Measurements from ENCODE around the gene SS18L1. TPM values are rescaled to one million over a fixed set of nuclear protein-coding genes. Genes with fewer than 3 reads are reported as not detected.

The SS18L1 gene
- total RNA-seq, 1 donor, result 8.9 TPM

DNA sequence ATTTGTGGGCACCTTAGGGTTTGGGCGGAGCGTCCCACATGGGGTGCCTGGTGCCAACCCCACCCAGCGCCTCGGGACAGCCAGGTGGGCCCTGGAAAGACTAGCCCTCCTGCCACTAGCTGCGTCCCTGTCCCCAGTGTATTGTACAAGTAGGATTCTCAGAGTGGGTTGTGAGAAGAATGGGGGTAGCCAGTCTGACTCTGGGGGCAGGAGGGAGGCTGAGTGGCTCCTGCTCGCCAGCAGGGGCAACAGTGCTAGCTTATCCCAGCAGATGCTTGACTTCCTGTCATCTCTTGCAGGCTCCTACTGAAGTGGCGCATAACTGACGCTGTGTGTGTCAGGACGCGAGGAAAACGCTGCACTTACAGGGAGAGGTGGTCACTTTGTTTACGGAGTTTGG is 9.7 kb upstream of the SS18L1 start:
- no peak for DNase-seq (ENCODE audit: low read depth)
- H3K4me3 ChIP-seq (ENCODE audit: low read depth, low read length), result no peak overlapping the region
- TF ChIP-seq, protein P1, sequence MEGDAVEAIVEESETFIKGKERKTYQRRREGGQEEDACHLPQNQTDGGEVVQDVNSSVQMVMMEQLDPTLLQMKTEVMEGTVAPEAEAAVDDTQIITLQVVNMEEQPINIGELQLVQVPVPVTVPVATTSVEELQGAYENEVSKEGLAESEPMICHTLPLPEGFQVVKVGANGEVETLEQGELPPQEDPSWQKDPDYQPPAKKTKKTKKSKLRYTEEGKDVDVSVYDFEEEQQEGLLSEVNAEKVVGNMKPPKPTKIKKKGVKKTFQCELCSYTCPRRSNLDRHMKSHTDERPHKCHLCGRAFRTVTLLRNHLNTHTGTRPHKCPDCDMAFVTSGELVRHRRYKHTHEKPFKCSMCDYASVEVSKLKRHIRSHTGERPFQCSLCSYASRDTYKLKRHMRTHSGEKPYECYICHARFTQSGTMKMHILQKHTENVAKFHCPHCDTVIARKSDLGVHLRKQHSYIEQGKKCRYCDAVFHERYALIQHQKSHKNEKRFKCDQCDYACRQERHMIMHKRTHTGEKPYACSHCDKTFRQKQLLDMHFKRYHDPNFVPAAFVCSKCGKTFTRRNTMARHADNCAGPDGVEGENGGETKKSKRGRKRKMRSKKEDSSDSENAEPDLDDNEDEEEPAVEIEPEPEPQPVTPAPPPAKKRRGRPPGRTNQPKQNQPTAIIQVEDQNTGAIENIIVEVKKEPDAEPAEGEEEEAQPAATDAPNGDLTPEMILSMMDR (IDR thresholded peaks at IDR 0.05; ENCODE audit: insufficient read depth, low read length), result peak; percentile 1

DNA sequence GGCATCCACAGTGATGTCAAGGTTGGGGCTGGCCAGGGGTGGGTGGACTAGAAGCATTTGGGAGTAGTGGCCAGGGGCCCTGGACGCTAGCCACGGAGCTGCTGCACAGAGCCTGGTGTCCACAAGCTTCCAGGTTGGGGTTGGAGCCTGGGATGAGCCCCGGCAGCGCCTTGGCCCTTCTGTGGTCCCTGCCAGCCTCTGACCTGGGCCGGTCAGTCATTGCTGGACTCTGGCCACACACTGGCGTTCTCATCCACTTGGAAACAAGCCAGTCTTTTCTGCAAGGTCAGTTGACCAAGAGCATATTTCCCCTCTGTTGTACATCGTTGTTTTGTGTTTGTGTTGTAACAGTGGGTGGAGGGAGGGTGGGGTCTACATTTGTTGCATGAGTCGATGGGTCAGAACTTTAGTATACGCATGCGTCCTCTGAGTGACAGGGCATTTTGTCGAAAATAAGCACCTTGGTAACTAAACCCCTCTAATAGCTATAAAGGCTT is 8.8 kb upstream of the SS18L1 start:
- TF ChIP-seq, protein P1 (IDR thresholded peaks at IDR 0.05; ENCODE audit: insufficient read depth, low read length), result no peak
- DNase-seq (ENCODE audit: low read depth), result peak; percentile 60
- no peak overlapping the region for H3K4me3 ChIP-seq (ENCODE audit: low read depth, low read length)

DNA sequence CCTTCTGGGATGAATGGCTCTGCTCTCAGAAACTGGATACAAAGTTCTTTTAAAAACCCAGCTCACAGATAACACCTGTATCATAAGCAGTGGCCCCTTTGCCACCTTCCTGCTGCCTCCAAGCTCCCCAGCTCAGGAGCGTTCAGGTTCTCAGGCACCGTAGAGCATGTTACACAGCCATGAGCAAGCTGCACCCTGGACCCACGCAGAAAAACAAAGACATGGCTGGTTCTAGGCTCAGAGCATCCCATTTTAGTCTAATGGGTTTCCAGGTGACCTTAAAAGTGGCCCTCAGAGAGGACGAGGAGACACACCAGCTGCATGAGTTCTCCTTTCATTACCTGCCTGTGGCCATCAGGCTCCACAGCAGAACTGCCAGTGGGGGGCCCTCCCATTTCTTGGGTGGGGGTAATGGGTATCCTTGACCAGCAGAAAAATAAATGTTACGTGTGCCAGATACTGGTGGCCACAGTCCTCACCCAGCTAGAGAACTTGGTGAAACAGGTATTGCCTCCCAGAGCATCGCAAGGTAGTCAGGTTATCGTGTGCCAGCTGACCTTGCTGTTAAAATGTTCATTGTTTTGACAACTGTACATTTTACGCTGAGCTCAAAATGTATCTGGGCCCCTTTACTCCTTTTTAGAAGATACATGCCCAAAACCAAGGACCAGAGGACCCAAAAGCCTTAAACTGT is 7.8 kb upstream of the SS18L1 start:
- TF ChIP-seq, protein P1 (IDR thresholded peaks at IDR 0.05; ENCODE audit: insufficient read depth, low read length), result no peak
- DNase-seq (ENCODE audit: low read depth), result no peak

DNA sequence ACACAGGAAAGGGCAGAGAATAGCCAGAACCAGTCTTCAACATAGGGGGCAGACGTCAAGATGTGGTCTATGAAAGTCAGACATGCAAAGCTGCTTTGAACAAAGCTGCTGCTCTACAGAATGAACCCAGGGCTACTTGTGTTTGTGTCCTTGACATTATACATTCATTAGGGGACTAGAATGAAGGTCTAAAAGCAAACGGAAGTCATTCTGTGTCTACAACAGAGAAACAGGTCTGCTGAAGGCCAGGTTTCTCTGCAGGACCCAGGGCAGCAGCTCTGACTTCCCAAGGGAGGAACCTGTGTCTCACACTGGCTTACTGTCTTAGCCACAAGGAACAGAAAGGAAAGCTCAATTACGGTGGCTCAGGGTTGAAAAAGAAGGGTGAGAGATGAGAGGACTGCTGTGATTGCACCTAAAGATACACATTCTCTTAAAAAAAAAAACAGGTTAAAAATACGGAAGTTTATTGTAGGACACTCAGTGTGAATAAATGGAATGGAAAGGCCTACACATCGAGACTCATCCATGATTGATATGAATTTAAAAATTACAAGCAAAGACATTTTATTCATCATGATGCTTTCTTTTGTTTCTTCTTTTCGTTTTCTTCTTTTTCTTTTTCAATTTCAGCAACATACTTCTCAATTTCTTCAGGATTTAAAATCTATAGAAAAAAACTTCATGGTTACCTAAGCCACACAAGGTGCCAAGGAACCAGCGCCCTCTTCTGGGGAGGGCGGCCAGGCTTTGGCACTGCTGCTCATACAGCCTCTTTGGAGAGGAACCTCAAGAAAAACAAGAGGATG is 7.1 kb upstream of the SS18L1 start:
- peak; percentile 70 for DNase-seq (ENCODE audit: low read depth)
- no peak overlapping the region for H3K4me3 ChIP-seq (ENCODE audit: low read depth, low read length)
- TF ChIP-seq, protein P1 (IDR thresholded peaks at IDR 0.05; ENCODE audit: insufficient read depth, low read length), result peak; percentile 89

More for the DNA sequence above, 7.8 kb upstream of the SS18L1 start:
- H3K4me3 ChIP-seq (ENCODE audit: low read depth, low read length), result no peak overlapping the region

DNA sequence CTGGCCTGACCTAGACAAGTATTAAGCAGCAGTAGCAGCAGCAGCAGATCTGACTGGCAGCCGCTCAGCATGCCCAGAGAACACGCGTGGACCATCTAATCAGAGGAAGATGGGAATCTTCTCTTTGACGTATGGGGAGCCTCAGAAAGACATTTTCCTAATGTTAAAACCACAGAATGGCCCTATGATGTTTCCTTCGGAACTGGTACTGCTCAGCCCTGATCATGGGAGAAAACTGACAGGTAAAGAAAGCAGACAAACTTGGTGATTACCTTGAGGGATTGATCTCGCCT is 6.5 kb upstream of the SS18L1 start:
- TF ChIP-seq, protein P1 (IDR thresholded peaks at IDR 0.05; ENCODE audit: insufficient read depth, low read length), result no peak
- H3K4me3 ChIP-seq (ENCODE audit: low read depth, low read length), result no peak overlapping the region
- DNase-seq (ENCODE audit: low read depth), result no peak

DNA sequence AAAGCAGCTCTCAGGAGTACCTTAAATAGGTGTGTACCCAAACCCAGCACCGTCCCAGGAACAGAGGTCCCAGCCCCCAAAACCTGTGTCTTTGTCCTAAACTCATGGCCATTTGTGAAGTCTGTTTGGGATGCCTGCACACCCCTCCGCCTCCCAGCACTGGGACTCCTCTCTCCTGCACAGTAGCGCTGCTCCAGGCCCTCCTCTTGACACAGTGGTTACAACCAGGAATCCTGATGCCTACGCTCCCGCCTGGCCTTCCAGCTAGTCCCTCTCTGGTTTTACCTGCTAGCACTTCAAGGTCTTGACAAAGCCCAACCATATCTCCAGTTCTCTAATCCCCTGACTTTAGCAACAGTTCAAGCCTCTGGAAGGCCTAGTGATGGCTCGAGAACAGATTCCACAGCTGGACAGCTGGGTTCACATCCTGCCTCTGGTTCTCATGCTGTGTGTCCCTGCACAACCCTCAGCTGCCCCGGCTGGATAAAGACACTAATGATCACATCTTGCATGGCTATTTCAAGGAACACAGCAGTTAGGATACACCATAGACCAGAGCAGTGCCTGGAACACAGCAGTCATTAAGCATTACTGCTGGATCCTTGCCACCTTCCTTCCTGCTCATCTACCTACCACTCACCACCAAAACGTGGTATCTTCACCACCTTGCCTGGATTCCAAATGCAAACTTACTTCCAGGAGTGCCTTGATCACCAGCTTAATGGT is 5.9 kb upstream of the SS18L1 start:
- no peak for DNase-seq (ENCODE audit: low read depth)
- TF ChIP-seq, protein P1 (IDR thresholded peaks at IDR 0.05; ENCODE audit: insufficient read depth, low read length), result no peak
- no peak overlapping the region for H3K4me3 ChIP-seq (ENCODE audit: low read depth, low read length)

All from fibroblast of the aortic adventitia (primary cell).